ENCODE measurements around the gene CHMP4A. TPM values are rescaled to one million over a fixed set of nuclear protein-coding genes. Genes with fewer than 3 reads are reported as not detected.
A peak's percentile ranks its signal among the peaks of the same experiment; 100 is the strongest.

The CHMP4A gene
- total RNA-seq, 1 experiment from 2014 or later = 60.1 TPM

DNA sequence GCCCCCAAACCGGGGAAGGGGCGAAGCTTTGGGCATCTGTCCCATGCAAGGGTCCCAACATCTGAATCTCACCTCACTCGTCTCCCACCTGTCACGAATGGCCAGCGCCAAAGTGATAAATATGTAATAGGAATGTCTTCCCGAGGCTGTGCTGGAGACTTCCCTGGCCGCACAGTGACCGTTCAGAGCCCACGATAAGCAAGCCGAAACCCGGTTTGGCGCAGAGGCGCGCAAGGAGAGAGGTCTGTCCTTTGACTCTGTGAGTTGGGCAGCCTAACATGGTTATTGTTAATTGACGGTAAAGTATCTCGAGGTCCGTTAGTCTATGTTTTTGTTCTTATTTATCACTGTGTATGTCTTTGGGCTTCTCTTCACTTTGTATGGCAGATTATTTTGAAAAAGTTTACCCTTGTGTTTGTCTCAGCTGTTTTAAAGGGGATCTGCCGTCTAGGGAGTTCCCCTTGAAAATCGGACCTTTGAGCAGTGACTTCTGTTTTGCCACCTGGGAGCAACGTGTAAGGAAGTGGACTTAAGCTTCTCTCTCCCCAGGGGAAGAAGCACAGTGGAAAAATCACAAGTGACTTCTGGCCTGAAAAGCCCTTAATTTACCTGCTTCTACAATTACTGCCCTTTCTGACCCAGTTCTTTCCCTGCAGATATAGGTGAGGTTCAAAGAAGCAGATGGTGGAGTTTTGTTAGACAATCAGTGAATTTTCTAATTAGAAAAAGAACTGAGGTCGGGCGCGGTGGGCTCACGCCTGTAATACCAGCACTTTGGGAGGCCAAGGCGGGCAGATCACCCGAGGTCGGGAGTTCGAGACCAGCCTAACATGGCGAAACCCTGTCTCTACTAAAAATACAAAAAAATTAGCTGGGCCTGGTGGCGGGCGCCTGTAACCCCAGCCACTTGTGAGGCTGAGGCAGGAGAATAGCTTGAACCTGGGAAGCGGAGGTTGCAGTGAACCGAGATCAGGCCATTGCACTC is 16.9 kb downstream of the CHMP4A start:
- DNase-seq (ENCODE audit: low read depth) = peak; percentile 33

DNA sequence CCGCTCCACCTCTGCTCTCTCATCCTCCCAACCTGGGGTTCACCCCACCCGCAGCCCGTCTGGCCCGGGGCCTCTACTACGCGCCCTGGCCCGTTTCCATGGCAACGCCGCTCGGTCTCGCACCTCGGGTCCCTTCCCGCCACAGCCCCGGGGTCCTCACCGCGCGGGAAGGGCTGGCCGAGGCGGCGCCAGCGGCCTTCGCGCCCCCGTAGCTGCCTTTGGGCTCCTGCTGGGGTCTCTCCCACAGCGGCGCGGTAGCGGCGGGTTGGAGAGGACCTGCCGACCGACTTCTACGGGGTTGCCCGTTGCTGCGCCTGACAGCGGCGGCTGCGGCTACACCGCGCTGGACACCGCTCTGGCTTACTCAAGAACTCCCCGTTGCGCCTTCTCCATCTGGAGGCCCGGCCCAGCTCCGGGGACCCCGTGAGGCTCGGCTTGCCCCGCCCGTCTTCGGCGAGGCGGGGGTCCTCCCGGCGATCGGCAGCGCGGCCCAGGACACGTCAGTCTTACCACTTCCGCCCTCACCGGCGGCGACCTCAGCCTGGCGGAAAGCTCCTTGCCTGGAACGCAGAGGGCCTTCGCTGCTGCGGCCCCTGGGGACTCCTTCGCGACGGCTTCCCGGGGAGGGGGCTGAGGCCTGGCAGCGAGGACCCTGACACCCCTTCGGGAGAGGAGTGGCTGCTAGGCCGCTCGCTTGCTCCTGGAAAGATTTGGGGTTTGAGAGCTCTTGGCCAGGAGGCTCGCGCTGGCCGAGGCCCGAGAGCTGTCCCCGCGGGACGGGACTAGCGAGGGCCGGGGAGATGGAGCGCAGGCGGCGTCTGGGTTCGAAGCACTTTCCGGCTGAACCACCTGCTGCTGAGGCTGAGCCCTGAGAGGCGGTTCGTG is 17.9 kb downstream of the CHMP4A start, which contains the start of gene TM9SF1:
TSS of gene TM9SF1 (minus strand) at position 256 of the 885 bp plus-strand sequence. CDS start 422 bp downstream, outside the sequence.
- peak; percentile 95 for DNase-seq (ENCODE audit: low read depth)

DNA sequence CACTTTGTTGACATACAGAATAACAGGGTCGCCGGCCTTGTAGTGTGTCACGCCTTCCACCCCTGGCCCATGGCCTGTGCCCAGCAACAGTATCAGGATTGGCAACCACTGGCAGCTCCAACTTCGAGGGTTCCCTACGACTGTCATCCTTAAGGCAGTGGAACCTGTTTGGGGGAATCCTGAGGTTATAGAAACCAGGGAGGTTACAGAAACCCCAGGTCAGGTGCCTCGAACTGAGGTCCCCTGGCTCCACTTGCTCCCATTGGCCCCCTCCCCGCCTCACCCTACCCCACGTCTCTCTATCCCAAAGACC is 18.5 kb downstream of the CHMP4A start:
- DNase-seq (ENCODE audit: low read depth) = no peak

DNA sequence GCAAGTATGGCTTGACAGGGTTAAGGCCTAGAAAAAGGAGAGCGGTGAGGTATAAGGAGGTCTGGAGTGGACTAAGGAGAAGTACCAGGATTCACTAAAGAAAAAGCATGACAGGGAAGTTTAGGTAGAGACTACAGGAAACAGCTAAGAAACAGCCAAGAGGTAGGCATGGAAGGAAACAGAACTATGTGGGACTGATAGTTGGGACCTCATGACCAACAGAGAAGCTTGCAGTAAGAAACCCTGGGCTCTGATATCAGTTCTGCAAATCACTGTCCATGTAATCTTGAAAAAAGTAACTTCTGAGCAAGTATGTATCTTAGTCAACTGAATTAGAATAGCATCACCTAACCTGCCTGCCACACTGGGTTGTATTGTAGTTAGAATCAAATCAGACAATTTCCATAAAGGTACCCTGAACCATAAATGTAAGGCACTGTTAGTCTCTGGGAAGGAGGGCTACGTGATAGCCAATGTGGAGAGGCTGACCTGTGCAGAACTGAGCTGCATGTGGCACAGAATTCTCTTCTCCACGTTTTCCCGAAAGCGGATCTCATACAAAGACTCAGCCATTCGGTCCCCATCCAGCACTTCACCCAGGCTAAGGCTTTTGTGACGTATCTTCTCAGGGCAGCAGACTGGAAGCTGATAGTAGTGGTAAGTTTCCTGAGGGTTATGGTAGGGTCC is 19.0 kb downstream of the CHMP4A start:
- no peak for DNase-seq (ENCODE audit: low read depth)

DNA sequence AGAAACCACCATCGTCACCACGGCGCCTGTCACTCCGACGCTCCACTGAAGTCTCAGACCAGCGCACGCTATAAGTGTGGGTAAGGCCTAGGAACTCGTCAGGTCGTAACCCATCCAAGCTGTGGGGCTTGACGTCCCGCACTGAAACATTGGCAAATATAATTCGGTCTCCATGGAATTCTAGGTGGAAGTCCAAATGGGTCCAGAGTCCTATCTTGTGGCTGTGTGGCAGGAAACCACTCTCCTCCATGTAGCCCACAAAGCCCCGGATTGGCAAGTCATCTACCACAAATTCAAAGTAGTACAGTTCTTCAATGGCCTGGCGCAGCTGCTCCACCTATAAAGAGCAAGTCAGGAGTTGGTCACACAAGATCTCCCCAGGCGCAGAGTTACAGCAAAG is 20.4 kb downstream of the CHMP4A start:
- no peak for DNase-seq (ENCODE audit: low read depth)

DNA sequence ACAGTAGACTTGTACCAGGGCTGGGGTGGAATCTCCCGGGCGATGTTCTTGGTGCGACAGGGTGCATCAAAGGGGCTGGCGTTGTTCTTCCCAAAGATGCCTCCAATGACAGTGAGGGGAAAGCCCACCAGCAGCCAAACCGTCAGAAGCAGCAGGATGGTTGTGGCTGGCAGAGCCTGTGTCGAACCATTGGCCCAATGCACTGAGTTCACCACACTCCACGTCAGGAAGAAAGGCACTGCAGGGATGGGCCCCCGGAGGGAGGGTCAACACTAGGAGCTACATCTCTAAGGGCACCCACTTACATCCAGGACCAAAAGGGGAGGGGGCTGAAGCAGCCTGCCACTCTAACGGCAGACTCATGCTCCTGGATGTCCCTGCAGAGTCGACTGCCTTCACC is 22.9 kb downstream of the CHMP4A start:
- no peak for DNase-seq (ENCODE audit: low read depth)

DNA sequence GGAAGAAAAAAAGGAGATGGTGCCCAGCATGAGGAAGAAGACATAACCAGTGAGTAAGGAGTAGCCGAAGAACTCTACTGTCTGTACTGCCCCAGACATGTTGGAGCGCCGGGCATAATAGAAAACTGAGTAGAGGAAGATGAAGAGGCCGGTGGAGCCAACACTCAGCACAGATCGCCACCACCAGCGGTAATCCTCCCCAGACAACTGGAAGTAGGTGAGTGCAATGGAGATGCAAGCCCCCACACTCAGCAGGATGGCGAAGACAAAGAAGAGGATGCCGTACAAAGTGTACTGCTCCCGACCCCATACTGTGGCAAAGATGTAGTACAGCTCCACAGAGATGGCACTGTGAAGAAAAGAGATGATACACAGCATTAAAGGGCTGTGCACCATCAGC is 23.8 kb downstream of the CHMP4A start:
- DNase-seq (ENCODE audit: low read depth) = no peak

DNA sequence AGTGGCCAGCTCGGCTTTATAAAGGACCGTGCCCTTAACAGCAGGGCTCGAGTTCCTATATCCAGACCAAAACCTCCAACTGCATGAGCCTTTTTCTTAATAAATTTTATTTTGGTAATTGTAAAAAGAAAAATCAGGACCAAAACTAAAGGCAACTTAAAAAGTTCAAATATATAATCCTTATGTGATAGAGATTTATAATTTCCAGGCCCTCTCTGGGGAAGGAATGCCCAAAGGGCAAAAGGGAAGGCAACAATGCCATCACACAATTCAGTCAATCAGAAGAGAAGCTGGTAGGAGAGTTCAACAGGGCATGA is 24.3 kb downstream of the CHMP4A start:
- DNase-seq (ENCODE audit: low read depth) = no peak

DNA sequence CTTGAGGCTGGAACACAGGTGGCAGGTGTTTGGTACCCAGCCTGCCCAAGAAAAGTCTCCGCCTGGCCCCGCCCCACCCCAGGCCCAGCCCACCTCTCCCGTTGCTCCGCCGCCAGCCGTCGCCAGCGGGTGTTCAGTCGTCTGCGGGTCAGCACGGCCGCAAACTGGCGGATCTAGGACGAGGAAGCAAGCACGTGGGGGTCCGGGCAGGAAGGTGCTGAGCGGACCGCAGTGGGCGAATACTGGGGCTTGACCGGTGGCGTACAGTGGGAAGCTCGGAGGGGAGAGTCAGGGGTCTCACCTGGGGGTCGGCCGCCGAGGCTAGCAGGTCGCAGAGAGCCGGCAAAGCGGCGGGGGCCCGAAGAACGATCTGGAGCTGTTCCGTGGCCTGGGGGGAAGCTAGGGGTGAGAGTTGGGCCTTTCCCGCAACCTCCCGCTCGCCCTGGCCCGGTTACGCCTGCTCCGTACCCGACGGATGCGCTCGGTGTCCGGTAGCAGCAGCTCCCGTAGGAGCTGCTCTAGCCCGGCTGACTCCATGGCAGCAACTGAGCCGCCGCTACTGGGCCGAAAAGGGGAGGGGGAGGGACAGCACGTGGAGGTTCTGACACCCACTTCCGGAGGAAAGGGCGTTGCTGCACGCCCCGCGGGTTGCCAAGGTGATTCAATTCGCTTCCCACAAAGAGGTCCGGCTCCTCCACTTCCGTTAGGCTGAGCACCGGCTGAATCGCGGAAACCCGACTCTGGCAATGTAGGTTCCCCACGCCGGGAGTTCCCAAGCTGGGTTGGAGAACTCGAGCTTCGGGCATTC is 24.8 kb downstream of the CHMP4A start, which contains the start of gene IPO4:
TSS of gene IPO4 (minus strand) at position 566 of the 808 bp plus-strand sequence. CDS start at position 537, 29 bp downstream.
- peak; percentile 99 for DNase-seq (ENCODE audit: low read depth)

DNA sequence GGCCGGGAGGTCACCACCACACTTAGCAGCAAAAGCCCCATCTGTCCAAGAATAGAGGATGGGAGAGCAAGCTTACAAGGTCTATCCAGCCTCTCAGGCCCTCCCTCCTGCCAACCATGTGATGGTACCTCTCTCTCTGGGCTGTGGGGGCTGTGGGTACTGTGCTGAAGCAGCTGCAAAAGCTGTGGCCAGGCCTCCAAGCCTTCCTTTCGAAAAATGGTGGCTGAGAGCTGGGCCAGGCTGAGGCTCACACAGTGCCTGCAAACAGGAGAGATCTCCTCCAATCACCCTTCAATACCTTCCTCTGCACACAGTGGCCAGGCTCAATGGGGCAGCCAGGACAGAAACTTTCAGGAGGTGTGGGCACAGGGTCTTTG is 25.8 kb downstream of the CHMP4A start:
- DNase-seq (ENCODE audit: low read depth) = no peak

DNA sequence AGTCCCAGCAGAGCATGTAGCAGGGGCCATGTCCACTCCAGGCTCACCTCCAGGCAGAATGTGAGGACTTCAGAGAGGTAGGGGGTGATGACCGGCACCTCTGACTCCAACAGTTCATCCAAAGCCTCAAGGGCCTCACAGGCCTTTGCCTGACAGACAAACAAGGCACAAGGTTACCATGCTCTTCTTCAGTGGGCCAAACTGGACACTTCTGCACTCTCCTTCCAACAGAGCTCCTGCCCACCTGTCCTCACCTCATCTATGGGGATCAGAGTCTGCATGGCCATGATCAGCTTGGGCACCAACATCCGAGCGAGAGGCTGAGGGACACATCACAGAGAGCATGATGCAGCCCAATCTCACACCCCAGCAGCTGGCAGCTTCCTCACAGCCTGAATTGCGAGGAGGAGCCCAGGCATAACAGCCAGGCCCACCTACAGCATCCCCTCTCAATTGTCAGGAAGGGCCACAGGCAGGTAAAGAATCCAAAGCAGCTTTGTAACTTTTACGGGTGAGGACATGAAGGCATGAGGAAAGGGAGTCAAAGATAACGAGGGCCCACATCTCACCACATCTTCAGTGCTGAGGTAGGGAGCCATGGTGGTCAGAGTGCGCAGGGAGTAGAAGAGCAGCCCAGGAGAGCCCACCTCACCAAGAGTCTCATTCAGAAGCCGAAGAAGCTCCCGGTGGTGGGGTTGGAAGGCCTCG is 26.3 kb downstream of the CHMP4A start:
- DNase-seq (ENCODE audit: low read depth) = no peak

DNA sequence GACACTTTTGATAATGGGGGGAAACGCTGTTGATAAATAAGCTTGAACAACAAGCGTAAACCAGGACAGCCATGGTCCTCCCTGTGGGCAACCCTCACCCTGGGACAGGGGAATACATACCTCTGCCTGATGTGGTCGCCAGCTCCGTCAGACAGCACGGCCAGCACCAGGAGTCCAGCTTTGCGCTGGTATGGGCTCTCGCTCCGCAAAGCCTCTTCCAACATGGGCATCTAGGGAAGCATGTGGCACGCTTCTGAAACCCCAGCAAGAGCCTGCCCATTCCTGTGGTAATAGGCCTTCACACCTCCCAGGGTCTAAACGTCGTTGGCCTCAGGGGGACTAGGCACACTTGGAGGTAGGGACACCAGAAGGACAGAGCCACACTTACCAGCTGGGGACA is 27.5 kb downstream of the CHMP4A start:
- no peak for DNase-seq (ENCODE audit: low read depth)

DNA sequence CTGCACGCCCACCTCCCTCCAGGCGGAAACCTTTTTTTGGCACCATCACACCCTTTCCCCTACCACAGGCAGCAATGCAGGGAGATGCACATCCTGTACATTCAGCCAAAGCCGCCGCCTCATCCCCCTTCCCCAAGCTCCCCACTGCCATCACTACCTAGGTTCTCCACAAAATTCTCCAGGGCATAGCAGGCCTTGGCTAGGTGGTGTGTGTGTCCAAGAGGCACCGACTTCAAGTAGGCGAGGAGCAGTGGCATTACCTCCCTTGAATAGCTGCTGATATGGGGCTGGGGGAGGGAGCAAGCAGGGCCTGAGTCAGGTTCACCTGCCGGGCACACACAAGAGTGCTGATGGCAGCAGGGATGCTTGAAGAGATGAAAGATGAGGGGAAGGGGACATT is 28.3 kb downstream of the CHMP4A start:
- no peak for DNase-seq (ENCODE audit: low read depth)

DNA sequence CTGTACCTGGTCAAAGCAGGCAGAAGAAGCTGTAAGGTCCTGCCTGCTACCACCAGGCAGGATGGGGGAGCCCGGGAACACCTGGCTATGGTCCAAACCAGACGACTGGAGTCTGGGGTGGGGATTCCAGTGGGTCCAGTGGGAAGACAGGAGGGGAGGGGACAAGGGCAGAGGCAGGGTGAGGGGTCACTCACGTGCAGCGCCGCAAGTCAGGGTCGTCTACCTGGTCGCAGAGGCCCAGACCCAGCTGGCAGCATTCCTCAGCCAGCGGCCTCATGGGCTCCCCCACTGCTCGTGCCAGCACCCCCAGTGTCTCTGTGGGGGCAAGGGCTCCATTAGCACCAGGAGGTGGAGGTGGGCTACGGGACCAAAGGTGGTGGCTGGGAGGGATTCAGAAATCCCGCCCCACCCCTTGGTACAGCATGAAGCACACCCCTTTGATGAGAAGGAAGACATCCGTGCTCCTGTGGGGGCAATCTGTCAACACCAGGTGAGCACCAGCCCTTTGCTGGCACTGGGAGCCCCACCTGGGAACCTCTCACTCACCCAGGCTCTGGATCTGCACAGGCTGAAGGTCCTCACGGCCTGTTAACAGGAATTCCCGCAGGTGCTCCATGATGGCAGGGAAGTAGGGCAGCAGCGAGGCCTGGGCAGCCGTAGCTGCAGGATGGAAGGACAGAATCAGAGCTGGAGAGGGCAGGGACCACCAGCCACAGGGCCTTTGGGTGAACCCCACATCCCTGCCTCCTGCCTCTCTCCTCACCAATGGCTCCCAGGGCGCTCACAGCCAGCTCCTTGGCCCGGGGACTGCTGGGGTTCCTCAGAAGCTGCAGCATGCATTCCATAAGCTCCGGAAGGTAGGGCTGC is 29.0 kb downstream of the CHMP4A start:
- no peak for DNase-seq (ENCODE audit: low read depth)

DNA sequence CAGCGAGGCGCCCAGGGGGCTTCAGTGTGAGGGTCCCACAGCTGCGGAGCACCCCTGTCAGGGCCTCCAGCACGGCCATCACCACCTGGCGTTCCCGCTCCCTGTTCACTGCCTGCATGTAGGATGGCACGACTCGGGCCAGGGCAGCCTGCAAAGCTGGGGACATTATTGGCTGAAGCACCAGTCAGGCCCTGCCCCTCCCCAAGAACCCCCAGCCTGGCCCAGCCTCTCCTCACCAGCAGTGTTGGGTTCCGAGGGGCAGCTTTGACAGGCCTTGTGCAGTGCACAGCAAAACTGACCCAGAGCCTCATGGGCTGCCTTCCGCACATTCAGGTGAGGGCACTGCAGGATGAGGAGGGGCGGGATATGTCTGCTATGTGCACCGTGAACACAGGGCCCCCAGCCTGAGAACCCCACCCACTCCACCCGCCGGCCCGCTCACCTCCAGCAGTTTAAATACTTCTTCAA is 30.2 kb downstream of the CHMP4A start:
- no peak for DNase-seq (ENCODE audit: low read depth)

DNA sequence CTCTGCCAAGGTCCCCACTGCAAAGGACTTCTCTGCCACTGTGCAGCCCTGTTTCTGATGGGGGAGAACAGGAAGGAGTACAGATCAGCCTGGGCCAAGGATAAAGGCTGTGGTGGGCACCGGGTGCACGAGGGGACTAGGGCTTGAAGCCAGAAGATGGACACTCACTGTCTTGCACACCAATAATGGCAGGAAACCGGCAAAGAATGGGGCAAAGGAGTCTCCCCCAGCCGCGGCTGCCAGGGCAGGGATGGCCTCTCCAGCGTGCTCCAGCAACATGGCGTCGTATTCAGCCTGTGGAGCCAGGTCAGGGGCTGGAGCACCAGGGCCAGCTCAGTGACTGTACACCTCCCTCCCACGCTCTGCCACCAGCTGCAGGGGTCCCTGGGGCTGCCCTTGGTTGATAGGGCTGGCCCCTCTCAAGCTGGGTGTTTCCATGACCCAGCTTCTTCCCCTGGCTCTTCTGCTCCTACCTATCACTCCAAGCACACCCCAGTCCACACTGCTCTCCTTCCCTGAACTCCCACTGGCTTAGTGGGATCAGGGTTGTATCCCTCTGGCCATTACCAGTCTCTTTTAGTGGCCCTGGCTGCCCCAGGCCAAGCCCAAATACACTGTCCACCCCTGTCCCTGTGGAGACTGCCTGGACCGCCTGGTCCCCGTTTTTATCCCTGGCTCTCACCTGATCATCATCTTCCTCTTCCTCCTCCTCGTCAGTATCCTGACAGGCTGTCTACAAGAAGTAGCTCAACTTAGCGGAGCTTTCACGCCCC is 31.0 kb downstream of the CHMP4A start:
- no peak for DNase-seq (ENCODE audit: low read depth)

DNA sequence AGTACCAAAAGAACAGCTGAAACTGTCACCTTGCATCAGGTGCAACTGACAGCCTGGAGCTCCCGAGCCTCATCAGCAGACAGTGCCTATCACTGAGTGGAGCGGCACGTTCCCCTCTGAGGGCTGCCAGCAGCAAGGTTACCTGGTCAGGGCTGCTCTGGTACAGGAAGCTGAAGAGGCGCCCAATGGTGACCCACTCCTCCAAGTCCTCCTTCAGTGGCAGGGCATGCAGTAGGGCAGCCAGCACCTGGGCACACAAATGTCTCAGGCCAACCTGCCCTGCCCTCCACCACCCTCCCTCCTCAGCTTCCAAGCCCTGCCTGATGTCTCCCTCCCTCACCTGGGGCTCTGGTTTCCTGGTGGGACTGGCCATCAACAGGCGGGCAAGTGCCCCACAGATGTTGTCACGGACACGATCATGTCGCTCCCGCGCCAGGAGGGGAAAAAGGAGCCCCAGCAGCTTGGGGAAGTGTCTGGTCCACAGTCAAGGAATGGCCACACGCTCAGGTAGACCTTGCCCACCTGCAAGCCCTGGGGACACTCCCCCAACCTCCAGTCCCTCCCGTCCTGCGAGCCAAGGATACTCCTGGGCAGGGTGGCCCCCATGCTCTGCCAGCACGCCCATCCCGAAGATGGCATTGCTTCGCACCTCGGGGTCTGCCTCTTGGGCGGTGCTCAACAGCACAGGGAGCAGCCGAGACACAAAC is 31.8 kb downstream of the CHMP4A start:
- no peak for DNase-seq (ENCODE audit: low read depth)

Measured in Daoy (cell line).